HFF-Myc (cell line): Measurements from ENCODE around the gene IQCB1.

Source experiments
- DNase-seq: peaks from one replicate; pipeline ENCODE4 v3.0.0-alpha.2; 2011; ENCODE audit warnings: low read depth; ENCODE audit errors: extremely low read depth
- H3K4me3 ChIP-seq: replicated peaks from 2 replicates; pipeline ENCODE4 v1.5.1; 2011; ENCODE audit warnings: low read depth, mild to moderate bottlenecking, control low read depth, low read length
- TF ChIP-seq, protein P1 (sequence below): IDR thresholded peaks from 2 replicates; pipeline ENCODE4 v1.5.1; 2012; ENCODE audit warnings: mild to moderate bottlenecking, low read depth, low read length, control low read depth; ENCODE audit errors: missing control alignments

The IQCB1 gene

DNA sequence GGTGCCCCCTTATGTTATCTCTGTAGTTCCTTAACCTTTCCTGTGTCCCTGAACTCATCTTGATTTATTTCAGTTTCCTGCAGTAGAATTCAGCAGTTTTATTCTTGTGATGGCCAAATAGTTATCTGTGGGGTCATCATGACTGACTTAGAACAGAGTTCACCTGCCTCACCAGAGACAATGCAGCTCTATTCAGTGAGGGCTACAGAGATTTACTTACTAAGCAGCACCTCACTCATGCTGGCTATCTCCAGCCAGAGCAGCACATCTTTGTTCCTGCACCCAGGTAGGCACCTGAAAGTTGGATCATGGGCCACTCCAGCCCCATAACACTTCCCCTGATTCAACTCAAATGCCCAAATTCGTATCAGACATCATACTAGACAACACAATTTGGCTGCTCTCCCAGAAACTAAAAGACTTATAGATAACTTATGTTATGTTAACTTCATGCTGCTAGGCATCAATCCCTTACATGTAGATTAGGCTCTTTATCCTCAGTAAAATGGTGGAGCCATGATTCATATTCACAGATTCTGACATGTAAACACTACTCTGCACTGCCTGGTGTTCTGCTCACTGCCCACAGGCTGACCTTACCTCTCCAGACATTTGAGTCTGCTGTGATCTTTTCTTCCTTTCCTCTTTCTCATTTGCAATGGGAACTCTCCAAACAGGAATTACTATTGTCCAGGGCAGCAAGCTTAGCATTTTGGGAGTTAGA lies 76.0 kb downstream of the IQCB1 start:
- H3K4me3 ChIP-seq, result no peak overlapping the region
- TF ChIP-seq, protein P1, sequence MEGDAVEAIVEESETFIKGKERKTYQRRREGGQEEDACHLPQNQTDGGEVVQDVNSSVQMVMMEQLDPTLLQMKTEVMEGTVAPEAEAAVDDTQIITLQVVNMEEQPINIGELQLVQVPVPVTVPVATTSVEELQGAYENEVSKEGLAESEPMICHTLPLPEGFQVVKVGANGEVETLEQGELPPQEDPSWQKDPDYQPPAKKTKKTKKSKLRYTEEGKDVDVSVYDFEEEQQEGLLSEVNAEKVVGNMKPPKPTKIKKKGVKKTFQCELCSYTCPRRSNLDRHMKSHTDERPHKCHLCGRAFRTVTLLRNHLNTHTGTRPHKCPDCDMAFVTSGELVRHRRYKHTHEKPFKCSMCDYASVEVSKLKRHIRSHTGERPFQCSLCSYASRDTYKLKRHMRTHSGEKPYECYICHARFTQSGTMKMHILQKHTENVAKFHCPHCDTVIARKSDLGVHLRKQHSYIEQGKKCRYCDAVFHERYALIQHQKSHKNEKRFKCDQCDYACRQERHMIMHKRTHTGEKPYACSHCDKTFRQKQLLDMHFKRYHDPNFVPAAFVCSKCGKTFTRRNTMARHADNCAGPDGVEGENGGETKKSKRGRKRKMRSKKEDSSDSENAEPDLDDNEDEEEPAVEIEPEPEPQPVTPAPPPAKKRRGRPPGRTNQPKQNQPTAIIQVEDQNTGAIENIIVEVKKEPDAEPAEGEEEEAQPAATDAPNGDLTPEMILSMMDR, result no peak
- no peak for DNase-seq

DNA sequence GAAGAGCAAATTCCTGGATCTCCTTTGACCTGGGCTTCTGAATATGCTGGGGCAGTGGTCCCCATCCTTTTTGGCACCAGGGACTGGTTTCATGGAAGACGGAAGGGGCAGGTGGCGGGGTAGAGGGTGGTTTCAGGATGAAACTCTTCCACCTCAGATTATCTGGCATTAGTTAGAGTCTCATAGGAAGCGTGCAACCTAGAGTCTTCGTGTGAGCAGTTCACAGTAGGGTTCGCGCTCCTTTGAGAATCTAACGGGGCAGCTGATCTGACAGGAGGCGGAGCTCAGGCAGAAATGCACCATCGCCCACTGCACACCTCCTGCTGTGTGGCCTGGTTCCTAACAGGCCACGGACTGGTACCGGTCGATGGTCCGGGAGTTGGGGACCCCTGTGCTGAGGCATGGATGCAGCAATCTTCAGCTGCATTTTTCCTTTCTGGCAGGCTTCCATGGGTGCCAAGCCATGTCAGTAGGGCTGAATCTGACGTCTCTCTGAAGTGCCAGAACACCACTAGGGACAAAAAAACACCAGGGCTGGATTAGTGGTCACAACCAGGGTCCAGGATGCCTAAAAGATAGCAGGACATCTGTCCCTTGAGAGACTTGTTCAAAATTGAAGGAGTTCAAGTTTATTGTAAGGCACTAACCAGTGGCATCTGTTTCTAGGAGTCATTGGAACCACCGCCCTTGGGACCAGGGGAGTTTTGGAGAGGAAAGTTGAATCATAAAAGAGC lies 76.9 kb downstream of the IQCB1 start:
- TF ChIP-seq, protein P1, result no peak
- DNase-seq, result no peak
- no peak overlapping the region for H3K4me3 ChIP-seq

DNA sequence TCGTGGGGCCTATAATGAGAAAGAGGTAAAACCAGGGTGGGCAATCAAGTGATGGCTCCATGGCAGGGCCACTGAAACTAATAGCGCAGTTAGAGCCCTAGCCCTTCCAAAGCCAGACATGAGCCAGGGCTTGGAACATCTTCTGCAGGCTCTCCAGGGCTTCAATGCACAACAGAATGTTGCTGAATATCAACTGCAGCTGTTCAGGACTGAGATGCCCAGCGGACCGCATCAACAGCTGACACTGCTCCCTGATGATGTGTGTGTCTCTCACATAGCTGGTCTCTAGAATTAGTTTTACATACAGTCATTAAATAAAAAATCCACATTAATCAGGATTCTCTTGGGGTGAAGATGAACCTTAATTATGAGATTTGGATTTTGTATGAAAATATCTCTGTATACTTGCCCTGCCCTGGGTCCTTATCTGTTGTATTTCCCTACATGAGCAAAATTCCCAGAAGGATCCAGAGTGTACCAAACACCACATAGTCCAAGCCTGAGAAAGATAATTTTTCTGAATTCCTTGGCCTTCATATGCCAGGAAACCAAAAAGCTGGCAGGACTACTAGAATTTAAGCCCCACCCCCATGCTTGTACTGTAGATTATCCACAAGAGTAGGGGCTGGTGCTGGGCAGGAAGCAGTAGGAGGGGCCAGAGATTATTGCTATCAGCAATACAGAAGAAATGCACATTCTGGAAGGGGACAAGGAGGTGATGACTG lies 77.6 kb downstream of the IQCB1 start:
- DNase-seq, result no peak
- TF ChIP-seq, protein P1, result no peak
- no peak overlapping the region for H3K4me3 ChIP-seq

DNA sequence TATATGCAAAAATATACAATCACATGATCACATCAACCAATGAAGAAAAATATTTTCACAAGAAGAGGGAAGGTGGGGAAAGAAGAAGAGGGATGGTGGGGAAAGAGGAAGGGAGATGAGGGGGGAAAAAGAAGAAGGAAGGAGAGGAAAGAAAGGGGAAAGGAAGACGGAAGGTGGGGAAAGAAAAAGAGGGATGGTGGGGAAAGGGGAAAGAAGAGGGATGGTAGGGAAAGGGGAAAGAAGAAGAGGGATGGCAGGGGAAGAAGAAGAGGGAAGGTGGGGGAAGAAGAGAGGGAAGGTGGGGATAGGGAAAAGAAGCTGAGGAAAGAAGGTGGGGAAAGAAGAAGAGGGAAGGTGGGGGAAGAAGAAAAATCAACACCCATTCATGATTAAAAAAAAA lies 82.1 kb downstream of the IQCB1 start:
- no peak overlapping the region for H3K4me3 ChIP-seq
- no peak for DNase-seq
- TF ChIP-seq, protein P1, result no peak

DNA sequence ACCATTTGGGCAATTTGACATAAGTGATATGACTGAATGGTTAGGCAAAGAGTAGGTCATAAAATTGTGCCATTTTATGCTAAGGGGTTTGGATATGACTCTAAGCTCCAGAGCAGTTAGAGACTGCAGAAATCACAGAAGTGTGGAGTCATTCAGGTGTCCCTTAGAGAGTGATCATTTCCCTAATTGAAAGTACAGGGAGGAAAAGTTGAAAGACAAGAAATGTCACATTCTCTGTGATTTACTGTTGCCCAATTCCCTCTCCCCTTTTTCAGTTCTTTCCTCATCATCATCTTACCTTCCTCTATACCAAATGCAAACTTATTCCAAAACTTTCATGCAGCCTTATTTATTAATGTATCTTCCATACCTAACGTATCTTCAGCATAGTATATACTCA lies 82.6 kb downstream of the IQCB1 start:
- H3K4me3 ChIP-seq, result no peak overlapping the region
- DNase-seq, result no peak
- TF ChIP-seq, protein P1, result no peak

DNA sequence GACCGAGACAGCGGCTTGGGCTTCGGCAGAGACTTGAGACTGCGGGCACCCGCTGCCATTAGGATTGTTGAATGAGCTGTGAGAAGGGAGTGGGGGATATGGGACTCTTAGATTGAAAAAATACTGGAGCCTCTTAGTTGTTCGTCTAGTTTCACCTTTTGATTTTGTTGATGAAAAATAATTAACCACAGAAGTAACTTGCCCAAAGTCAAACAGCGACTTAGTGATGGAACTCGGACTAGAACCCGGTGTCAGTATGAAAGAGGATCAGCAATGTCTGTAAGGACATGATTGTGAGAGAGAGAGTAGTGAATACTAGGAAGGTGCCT lies 84.8 kb downstream of the IQCB1 start:
- peak overlapping the region; percentile 97 for H3K4me3 ChIP-seq
- DNase-seq, result no peak
- TF ChIP-seq, protein P1, result no peak
